SKM-1 treated with dmso at 0.1 percent for 144 hours (cell line): ENCODE measurements around the gene TP53BP1.
A peak's percentile ranks its signal among the peaks of the same experiment; 100 is the strongest.

Experiments used
- DNase-seq: peaks from one replicate; lab custom pipeline; 2025; ENCODE audit not compliant: unreplicated experiment; lab: John Stamatoyannopoulos, UW

TP53BP1 gene

DNA sequence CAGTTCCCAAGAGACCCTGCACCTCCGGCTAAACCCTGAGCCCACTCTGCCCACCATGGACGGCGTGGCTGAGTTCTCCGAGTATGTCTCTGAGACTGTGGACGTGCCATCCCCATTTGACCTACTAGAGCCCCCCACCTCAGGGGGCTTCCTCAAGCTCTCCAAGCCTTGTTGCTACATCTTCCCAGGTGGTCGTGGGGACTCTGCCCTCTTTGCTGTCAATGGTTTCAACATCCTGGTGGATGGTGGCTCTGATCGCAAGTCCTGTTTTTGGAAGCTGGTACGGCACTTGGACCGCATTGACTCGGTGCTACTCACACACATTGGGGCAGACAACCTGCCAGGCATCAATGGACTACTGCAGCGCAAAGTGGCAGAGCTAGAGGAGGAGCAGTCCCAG lies 28.5 kb upstream of the TP53BP1 start:
- no peak for DNase-seq

DNA sequence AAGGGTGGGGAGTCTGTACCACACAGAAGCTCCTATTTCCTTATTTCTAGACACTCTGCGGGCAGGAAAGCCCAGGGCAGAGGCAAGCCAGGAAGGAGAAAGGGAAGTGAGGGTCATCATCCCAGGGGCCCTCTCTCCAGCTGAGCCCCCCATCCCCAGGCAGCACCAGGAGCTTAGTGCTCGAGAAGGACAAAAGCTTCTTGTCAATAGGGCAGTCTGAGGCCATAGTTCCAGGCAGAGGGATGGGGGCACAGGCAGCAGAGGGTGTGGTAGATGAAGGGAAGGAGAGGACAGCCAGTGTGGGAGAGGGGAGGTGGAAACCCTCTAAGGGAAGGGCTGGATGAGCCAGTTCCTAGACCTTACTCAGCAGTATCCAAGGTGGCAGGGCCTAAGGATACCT lies 27.2 kb upstream of the TP53BP1 start:
- no peak for DNase-seq

DNA sequence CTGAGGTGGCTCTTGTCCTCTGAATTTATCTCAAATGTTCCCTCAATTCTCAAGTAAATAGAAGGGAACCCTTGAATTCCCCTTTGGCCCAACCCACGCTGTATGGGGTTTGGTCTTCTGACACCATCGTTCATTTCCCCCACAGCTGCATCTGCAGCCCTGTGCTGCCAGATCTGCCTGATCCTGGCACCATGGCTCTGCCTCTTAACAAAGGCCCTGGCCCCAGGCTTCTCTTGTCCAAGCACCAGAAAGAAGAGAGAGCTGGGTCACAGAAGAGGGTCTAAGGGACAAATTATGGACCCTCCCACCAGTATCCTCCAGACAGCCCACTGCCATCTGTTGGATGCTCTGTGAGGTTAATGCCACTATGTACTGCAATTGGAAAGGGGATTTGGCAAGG lies 26.2 kb upstream of the TP53BP1 start:
- no peak for DNase-seq

DNA sequence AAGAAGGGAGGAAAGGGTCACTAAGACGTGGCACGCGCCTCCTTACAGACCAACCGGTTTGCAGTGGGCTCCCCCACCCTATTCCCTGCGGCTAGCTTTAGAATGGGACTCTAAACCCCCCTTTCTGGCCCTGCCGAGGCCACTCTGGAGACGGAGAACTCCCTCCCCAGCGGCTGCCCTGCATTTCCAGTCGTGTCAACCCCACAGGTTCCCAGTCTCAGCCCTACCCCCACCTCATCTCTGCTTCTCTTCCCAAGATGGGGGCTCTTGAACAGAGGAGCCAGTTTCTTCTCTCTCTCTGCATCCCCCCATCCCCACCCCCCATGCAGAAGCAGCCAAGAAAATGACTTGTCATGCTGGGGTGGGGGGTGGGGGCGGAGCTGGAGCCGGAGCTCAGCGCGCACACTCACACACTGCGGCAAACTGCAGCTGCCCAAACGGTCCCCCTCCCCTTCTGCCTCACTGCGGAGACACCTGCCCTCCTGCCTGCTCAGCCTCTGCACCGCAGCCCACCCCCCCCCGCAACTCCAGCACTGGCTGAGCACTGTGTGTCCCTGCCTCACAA lies 25.3 kb upstream of the TP53BP1 start:
- no peak for DNase-seq

DNA sequence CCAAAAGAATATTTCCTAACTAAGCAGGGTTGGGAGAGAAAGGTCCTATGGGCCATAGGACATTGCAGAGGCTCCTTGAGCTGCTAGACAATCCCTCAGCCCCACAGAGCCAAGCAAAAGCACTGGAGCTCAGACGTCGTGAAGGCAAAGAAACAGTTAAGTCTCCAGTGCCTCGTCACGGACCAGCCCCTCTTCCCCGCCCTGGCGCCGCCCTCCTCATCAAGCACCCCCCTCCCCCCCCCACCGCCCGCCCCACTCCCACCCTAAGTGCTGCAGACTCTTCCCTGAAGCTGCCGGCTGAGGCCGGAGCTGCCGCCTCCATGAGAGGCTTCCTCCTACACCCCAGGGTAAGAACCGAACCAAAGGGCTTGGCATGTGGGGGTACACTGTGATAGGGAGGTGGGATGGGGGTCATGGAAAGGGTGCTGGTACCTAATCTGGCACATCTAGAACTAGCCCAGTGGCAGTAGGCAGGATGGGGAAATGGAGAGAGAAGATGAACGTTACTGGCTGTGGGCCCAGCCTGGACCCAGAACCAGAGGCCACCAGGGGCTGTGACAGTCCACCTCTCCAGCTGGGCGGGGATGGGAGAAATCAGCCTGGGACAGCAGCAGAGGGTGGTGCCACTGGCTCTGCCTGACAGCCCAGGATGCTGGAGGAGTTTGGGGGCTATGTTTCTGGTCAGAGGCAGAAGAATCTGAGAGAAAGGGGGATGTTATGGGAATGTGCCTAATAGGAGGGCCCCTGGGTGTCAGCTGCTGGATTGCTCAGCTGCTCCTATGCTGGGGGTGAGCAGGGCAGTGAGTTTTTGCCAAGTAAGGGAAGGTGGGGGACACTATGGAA lies 24.6 kb upstream of the TP53BP1 start, which contains the start of gene MAP1A:
TSS of gene MAP1A (plus strand) at position 255 of the 843 bp plus-strand sequence. CDS start 3,866 bp downstream, outside the sequence.
- no peak for DNase-seq

DNA sequence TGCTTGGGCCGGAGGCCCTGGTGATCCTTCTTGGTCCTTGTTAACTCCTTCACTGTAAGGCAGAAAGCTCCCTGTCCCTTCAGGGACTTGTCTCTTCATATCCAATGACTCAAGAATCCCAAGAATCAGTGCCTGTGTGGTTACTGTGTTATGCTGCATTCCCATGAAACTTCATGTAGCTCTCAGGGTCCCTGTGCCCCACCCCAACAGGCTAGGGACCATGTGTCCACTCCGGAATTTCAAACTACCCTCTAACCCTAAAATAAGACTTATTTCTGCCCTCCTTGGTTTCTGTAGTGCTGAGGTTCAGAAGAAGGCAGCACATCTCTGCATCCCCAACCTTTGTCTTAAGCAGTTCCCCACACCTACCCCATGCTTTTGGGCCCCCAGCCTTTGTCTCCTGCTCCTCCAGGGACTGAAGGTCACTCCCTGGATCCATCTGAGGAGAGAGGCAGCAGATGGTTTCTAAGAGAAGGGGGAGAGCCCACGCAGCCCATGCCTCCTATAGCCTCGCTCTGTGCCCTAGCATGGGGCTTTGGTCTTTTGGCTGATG lies 23.9 kb upstream of the TP53BP1 start:
- no peak for DNase-seq

DNA sequence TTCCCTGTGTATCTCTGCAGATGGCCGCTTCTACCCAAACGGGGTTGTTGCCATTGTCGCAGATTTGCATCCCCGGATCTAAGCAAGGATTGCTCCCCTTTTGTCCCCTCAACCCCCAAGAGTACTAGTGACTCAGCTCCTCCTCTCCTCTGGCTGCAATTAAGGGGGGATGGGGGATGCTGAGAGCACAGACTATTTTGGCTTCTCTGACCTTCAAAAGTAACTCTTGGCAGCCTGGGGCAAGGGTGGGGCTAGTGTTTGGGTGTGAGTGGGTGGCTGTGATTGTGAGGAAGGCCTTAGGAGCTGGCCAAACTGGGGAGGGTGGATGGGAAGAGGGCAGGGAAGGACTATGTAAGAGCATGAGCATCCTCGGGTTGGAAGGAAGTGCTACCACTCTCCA lies 23.2 kb upstream of the TP53BP1 start:
- no peak for DNase-seq

DNA sequence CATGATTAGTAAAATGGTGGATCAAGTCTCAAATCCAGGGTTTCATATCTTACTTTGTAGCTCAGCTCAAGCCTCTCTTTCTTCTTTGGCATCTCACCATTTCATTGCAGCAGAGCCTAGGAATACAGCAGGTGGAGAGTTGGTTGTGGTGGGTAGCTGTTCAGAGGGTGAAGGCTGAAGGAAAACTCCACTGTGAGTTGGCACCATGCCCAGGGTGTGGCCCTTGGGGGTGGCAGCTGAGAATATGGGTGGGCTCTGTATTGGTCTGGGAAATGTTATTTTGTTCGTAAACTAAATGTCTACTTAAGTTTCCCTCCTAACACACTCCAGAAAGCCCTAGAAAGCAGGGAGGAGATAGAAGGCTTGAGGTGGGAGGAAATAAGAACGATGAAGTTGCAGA lies 22.8 kb upstream of the TP53BP1 start:
- no peak for DNase-seq

DNA sequence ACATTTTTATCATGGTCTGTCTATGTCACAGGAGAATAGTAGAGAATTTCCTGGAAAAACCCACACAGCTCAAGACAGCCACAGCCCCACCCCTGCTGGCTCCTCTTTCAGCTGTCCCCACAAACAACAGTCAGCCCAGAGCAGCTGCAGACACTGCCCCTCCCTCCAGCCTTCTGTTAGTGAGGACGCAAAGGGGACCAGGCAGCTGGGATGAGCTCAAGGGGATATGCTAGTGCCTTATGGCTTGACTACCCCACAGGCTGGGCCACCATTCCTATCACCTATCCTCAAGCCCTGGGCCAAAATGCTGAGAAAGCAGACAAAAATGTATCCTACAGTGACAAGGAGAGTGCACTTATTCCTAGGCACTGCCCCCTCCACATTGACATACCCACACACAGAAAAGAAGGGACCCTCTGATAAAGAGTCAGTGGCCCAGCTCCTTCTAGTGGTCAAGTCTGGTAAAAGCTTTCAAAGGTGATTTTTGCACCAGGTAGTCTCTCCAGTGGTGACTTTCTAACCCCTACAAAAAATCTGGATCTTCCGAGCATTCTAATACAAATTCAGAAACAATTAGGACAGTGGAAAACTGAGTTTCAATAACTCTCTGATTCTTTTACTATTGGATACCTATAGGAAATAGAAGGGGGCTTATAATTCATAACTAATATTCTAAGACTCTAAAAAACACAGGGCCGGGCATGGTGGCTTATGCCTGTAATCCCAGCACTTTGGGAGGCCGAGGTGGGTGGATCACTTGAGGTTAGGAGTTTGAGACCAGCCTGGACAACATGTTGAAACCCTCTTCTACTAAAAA lies 21.5 kb upstream of the TP53BP1 start:
- DNase-seq: peak; percentile 10

DNA sequence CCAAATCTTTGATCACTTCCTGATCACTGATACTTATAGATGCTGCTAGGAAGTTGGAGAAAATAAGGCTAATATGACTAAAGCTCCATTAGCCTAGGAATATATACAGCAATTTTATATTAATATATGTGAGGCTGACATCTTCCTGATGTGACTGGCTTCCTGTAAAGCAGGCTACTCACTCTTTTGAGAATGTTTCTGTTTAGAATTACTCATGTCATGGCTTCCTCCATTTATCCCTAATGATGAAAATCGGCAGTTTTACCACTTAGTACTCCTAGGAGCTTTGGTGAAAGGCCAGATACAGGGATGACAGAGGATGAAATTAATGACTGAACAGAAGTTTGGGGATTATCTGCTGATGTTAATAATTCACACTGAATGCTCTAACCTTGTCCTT lies 20.6 kb upstream of the TP53BP1 start:
- no peak for DNase-seq

DNA sequence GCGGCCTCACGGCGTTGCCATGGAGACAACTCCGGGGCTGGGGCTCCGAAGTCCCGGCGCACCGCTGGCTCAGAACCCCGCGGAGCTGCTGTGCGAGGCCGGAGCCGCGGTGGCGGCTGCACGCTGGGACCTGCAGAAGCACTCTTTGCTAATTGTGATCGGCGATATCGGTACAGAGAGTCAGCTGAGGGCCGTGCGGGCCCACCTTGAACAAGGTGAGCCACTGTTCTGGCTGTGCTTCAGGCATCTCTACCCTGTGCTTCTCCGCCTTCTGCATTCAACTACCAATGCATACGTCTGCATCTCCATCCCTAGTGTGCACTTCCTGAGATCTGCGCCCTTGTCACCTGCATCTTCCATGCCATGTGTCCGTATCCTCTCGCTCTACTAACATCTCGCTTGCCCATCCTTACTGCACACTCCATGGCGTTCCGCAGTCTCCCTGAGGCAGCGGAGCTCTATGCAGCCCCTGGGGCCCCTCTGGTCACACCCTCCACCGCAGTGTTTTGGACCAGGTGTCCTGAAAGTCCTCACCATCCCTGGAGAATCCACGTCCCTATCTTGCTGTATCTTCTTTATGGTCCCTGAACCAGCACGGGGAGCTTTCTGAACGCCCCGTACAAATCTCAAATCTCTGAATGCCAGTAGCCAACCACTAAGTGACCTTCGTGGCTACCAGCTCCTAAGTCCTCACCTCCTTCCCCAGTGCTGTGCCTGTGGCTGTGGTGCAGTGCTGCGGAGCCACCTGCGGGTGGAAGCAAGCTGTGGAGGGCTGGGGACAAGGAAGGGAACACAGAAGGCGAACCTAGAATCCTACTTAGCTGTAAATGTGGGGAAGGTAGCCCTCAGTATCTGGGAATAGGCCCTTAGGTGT lies 18.3 kb upstream of the TP53BP1 start:
- peak; percentile 27 for DNase-seq

DNA sequence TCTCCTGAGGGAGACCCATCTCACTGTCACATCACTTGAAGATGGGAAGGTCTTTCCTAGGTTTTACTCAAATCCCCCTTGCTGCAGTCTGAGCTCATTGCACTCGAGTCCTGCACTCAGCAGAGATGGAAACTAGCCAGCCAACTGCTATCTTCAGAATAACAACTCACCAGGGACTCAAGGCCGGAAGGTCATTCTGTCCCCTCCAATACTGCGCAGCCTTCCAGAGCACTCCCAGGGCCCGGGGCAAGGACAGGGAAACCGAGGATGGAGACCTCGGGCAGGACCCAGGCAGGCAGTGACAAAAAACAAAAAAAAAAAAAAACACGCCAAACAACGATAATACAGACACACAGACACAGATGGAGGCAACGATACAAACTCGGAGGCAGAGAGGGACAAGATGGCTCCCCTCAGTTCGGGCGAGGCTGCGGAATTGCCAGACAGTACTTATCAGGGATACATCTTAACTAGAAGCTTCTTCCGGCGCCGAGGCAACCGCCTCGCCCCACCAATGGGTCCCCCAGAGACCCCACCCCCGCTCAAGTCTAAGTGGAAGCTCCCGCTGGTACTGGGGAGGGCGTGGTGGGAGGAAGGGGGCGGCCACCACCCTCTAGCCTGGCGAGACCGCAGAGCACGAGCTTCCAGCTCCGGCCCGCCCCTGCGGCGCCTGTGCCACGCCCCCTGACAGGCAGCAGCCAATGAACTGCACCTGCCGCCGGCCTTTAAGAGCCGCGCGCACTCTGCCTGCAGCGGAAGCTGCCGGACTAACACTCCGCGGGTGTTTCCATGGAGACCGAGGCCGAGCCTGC lies 17.4 kb upstream of the TP53BP1 start:
- peak; percentile 96 for DNase-seq

DNA sequence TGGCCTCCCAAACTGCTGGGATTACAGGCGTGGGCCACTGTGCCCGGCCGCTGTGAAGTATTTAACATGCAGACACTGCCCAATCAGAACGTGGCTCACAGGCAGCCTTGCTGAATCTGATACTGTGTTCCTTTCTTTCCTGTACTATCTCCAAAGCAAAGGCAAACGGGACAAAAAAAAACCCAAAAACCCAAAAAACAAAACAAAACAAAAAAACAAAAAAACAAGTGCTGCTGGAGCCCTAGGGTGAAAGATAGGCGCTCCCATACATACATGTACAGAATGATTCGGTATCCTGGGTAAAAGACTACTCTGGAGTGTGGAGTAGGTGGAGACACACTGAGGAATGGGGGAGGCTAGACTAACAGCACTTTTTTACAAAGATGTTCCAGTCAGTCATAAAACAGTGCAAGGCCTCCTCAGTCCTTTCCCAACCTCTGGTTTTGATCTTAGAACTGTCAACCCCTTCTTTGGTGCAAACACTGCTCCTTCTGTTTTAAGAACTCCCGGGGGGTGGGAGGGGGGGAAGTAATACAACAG lies 16.8 kb upstream of the TP53BP1 start:
- no peak for DNase-seq

DNA sequence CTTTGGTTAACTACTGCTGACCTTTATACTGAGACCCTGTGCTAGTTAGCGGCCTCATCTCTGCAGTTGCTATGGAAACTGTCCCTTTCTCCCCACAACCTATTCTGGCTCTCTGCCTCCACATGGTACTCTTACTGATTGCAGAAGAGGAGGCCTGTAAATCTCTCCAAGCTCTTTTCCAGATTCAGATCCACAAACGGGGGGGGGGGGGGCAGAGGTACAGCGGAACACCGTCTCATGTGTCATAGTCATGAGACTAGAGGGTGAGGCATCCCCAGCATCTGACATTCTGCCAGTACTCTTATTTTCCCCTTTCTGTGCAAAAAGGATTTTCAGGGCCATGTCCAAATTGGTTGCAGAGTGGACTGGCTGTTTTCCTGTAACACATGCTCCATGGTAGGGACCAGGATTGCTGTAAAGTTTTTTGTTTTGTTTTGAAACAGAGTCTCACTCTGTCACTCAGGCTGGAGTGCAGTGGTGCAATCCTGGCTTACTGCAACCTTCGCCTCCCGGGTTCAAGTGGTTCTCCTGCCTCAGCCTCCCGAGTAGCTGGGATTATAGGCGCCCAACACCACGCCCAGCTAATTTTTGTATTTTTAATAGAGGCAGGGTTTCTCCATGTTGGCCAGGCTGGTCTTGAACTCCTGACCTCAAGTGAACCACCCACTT lies 16.2 kb upstream of the TP53BP1 start:
- no peak for DNase-seq

DNA sequence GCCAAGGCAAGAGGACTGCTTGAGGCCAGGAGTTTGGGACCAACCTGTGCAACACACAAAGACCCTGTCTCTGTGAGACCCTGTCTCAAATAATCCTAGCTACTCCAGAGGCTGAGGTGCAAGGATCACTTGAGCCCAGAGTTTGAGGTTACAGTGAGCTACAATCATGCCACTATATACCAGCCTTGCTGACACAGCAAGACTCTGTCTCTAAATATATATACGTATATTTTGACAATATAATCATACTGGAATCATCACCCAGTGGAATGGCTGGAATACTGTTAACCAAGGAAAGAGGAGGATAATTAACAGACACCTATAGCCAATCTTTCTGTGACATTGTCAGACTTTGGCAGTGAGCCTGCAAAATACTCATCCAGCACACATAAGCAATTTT lies 15.5 kb upstream of the TP53BP1 start:
- DNase-seq: no peak

DNA sequence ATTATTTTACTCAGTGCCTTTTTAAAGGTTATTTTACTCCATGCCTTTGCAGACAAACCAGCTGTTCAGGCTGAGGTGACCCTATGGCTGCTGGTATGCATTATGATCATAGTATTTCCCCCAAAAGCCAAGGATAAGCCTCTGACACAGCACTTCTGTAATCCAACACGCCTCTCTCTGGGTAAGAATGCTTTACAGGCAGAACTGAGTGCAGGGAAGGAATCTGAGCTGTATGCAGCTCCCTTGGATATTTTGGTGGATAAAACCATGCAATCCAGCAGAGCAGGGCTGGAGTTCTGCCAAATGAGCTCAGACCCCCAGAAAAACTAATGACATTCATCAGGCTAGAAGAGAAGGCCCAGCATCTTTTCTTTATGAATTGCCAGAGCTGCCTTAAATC lies 12.8 kb upstream of the TP53BP1 start:
- DNase-seq: no peak

DNA sequence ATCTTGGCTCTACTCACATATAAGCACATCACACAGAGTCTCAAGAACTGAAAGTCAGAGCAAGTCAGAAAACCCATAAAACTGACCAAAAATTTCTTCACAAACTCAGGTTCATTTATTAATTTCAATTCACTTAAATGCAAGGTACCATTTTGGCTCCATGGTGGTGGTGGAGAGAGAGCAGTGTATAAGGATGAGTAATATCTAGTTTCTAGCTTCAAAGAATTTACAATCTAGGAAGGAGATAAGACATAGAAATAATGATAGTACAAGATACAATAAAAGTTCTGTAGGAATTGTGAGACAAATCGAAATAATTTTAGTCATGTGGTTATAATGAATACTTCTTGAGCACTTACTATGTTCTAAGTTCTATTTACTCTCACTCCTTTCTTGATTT lies 6.7 kb upstream of the TP53BP1 start:
- no peak for DNase-seq

DNA sequence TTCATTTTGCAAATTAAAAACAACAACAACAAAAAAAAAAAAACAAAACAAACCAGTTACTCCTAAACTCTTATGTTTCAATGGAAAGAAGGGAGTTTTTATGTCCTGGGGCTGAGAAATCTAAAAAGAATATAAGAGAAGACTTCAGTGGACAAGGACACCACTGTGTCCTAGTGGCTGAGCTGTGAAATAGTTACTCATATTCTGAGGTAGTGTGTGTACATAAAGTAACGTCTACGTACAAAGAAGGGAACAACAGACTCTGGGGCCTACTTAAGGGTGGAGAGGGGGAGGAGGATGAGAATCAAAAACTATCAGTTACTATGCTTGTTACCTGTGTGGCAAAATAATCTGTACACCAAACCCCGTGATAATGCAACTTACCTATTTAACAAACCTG lies 6.0 kb upstream of the TP53BP1 start:
- no peak for DNase-seq
